GM18498 (cell line): ENCODE data around the gene TMEM154.
"Not testable (repeated sequence)": the region's sequence is repeated elsewhere in the genome, so short reads cannot be mapped to it uniquely, and the experiment has no call there.

Source experiments
- ATAC-seq: cut with Tn5 transposase; IDR thresholded peaks from one replicate; pipeline ENCODE4 v1.9.1; 2021; ENCODE audit warnings: mild to moderate bottlenecking, moderate library complexity; ENCODE audit not compliant: unreplicated experiment

The TMEM154 gene

GRCh38 chr4:152672206-152673092, 7.3 kb downstream of the TMEM154 start:
- no peak for ATAC-seq

- no peak for ATAC-seq
Observed at GRCh38 chr4:152668338-152668964, 11.3 kb downstream of the TMEM154 start.

GRCh38 chr4:152667781-152668180, 12.0 kb downstream of the TMEM154 start:
- ATAC-seq: no peak

GRCh38 chr4:152666946-152667345, 12.9 kb downstream of the TMEM154 start:
- no peak for ATAC-seq

GRCh38 chr4:152665691-152666395, 14.0 kb downstream of the TMEM154 start:
- peak; percentile 23 for ATAC-seq

GRCh38 chr4:152664067-152664378, 15.8 kb downstream of the TMEM154 start:
- not testable (repeated sequence) for ATAC-seq

GRCh38 chr4:152663203-152664066, 16.4 kb downstream of the TMEM154 start:
- peak; percentile 58 for ATAC-seq

GRCh38 chr4:152661649-152662048, 18.1 kb downstream of the TMEM154 start:
- ATAC-seq: no peak

GRCh38 chr4:152660526-152660925, 19.3 kb downstream of the TMEM154 start:
- ATAC-seq: no peak

- no peak for ATAC-seq
Observed at GRCh38 chr4:152659806-152660205, 20.0 kb downstream of the TMEM154 start.

- no peak for ATAC-seq
Observed at GRCh38 chr4:152657657-152658056, 22.1 kb downstream of the TMEM154 start.

GRCh38 chr4:152655272-152656129, 24.3 kb downstream of the TMEM154 start:
- ATAC-seq: no peak

- no peak for ATAC-seq
Observed at GRCh38 chr4:152652102-152652501, 27.7 kb downstream of the TMEM154 start.

GRCh38 chr4:152651473-152652060, 28.2 kb downstream of the TMEM154 start:
- ATAC-seq: no peak

- ATAC-seq: no peak
Observed at GRCh38 chr4:152646221-152646620, 33.6 kb downstream of the TMEM154 start.

GRCh38 chr4:152644130-152644529, 35.7 kb downstream of the TMEM154 start:
- no peak for ATAC-seq

GRCh38 chr4:152643153-152644035, 36.4 kb downstream of the TMEM154 start:
- peak; percentile 86 for ATAC-seq

- ATAC-seq: no peak
Observed at GRCh38 chr4:152640058-152640921, 39.5 kb downstream of the TMEM154 start.
